ENCODE data around the gene SLAMF1. TPM values are rescaled to one million over a fixed set of nuclear protein-coding genes. Genes with fewer than 3 reads are reported as not detected.

The SLAMF1 gene
- total and polyA plus RNA-seq, 4 donors, result 0.09 to 1.1 (median 0.17) TPM

- Histone ChIP-seq H3K36me3 (ENCODE audit: control insufficient read depth in 4 of 4, insufficient read depth in 3 of 4, low read depth in 1 of 4, low read length in 3 of 4) (no peaks in the 10 kb centered on the region), H3K27ac (ENCODE audit: low read depth in 1 of 2, low read length in 2 of 2) (no peak overlapping the region)
- WGBS, result 89% methylated on average over 3 of the region's 3 CpGs
Observed at GRCh38 chr1:160570840-160571239, 76.0 kb downstream of the SLAMF1 start.

GRCh38 chr1:160569806-160570205, 77.0 kb downstream of the SLAMF1 start:
- no peak overlapping the region for H3K9ac ChIP-seq (ENCODE audit: low read depth in 1 of 2, low read length in 2 of 2)
- no peaks in the 10 kb centered on the region for H3K9me3 ChIP-seq (ENCODE audit: control insufficient read depth in 4 of 4, low read length in 3 of 4)
- TF ChIP-seq TAF1 (conservative IDR thresholded peaks at IDR 0.05), result no peak
- TF ChIP-seq, protein P1, sequence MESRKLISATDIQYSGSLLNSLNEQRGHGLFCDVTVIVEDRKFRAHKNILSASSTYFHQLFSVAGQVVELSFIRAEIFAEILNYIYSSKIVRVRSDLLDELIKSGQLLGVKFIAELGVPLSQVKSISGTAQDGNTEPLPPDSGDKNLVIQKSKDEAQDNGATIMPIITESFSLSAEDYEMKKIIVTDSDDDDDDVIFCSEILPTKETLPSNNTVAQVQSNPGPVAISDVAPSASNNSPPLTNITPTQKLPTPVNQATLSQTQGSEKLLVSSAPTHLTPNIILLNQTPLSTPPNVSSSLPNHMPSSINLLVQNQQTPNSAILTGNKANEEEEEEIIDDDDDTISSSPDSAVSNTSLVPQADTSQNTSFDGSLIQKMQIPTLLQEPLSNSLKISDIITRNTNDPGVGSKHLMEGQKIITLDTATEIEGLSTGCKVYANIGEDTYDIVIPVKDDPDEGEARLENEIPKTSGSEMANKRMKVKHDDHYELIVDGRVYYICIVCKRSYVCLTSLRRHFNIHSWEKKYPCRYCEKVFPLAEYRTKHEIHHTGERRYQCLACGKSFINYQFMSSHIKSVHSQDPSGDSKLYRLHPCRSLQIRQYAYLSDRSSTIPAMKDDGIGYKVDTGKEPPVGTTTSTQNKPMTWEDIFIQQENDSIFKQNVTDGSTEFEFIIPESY (IDR thresholded peaks at IDR 0.05), result no peak
- no peak for TF ChIP-seq RAD21 (IDR thresholded peaks at IDR 0.05)
- TF ChIP-seq REST (IDR thresholded peaks at IDR 0.05), result no peak
- TF ChIP-seq, protein P2, sequence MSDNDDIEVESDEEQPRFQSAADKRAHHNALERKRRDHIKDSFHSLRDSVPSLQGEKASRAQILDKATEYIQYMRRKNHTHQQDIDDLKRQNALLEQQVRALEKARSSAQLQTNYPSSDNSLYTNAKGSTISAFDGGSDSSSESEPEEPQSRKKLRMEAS (IDR thresholded peaks at IDR 0.05), result no peak
- TF ChIP-seq HNF4G (IDR thresholded peaks at IDR 0.05), result no peak
- TF ChIP-seq FOXA2 (IDR thresholded peaks at IDR 0.05), result no peak
- TF ChIP-seq SP1 (IDR thresholded peaks at IDR 0.05), result no peak
- TF ChIP-seq CTCF (IDR thresholded peaks at IDR 0.05; ENCODE audit: low read depth, low read length, missing input control), result no peak
- no peak for TF ChIP-seq RXRA (IDR thresholded peaks at IDR 0.05)
- no peak for TF ChIP-seq ATF3 (IDR thresholded peaks at IDR 0.05)
- no peak for TF ChIP-seq YY1 (IDR thresholded peaks at IDR 0.05)
- TF ChIP-seq JUND (IDR thresholded peaks at IDR 0.05), result no peak
- TF ChIP-seq HNF4A (conservative IDR thresholded peaks at IDR 0.05), result no peak
- TF ChIP-seq FOXA1 (IDR thresholded peaks at IDR 0.05), result no peak
- no peak for TF ChIP-seq NR2F2 (IDR thresholded peaks at IDR 0.05)
- TF ChIP-seq EGR1 (IDR thresholded peaks at IDR 0.05; ENCODE audit: low read depth in 2 of 2), result no peak
- TF ChIP-seq GABPA (IDR thresholded peaks at IDR 0.05 in 1 of 2, conservative IDR thresholded peaks at IDR 0.05 in 1 of 2), result no peak
- no peaks in the 10 kb centered on the region for H3K4me1 ChIP-seq (ENCODE audit: control insufficient read depth in 4 of 4, insufficient read depth in 4 of 4, low read length in 3 of 4)
- no peak for DNase-seq (ENCODE audit: low spot score)
- H3K27me3 ChIP-seq (ENCODE audit: control insufficient read depth in 4 of 4, insufficient read depth in 4 of 4, low read length in 3 of 4), result no peaks in the 10 kb centered on the region
- 72% methylated on average over 2 of the region's 2 CpGs for WGBS
- no peaks in the 10 kb centered on the region for H3K36me3 ChIP-seq (ENCODE audit: control insufficient read depth in 4 of 4, insufficient read depth in 3 of 4, low read depth in 1 of 4, low read length in 3 of 4)
- no peak overlapping the region for H3K4me3 ChIP-seq (ENCODE audit: low read depth in 1 of 3, low read length in 3 of 3)
- H3K27ac ChIP-seq (ENCODE audit: low read depth in 1 of 2, low read length in 2 of 2), result no peak overlapping the region

More at GRCh38 chr1:160570840-160571239, 76.0 kb downstream of the SLAMF1 start:
- H3K4me1 ChIP-seq (ENCODE audit: control insufficient read depth in 4 of 4, insufficient read depth in 4 of 4, low read length in 3 of 4), result no peaks in the 10 kb centered on the region
- no peak for TF ChIP-seq FOXA2 (IDR thresholded peaks at IDR 0.05)
- no peak for TF ChIP-seq CTCF (IDR thresholded peaks at IDR 0.05; ENCODE audit: low read depth, low read length, missing input control)
- no peak for TF ChIP-seq YY1 (IDR thresholded peaks at IDR 0.05)
- TF ChIP-seq SP1 (IDR thresholded peaks at IDR 0.05), result no peak
- no peak for TF ChIP-seq GABPA (IDR thresholded peaks at IDR 0.05 in 1 of 2, conservative IDR thresholded peaks at IDR 0.05 in 1 of 2)
- no peak for TF ChIP-seq NR2F2 (IDR thresholded peaks at IDR 0.05)
- no peak for TF ChIP-seq FOXA1 (IDR thresholded peaks at IDR 0.05)
- no peak for TF ChIP-seq TAF1 (conservative IDR thresholded peaks at IDR 0.05)
- TF ChIP-seq HNF4A (conservative IDR thresholded peaks at IDR 0.05), result no peak
- TF ChIP-seq RAD21 (IDR thresholded peaks at IDR 0.05), result no peak
- H3K9me3 ChIP-seq (ENCODE audit: control insufficient read depth in 4 of 4, low read length in 3 of 4), result no peaks in the 10 kb centered on the region
- H3K27me3 ChIP-seq (ENCODE audit: control insufficient read depth in 4 of 4, insufficient read depth in 4 of 4, low read length in 3 of 4), result no peaks in the 10 kb centered on the region
- no peak overlapping the region for H3K9ac ChIP-seq (ENCODE audit: low read depth in 1 of 2, low read length in 2 of 2)
- H3K4me3 ChIP-seq (ENCODE audit: low read depth in 1 of 3, low read length in 3 of 3), result no peak overlapping the region
- no peak for DNase-seq (ENCODE audit: low spot score)
